Adrenal gland (tissue), 12 donors: ENCODE results near the gene C5orf15. TPM values are rescaled to one million over a fixed set of nuclear protein-coding genes. Genes with fewer than 3 reads are reported as not detected.
A peak's percentile ranks its signal among the peaks of the same experiment; 100 is the strongest.

Experiments used
- DNase-seq, 7 donors: peaks; one replicate each; pipeline ENCODE4 v3.0.0-alpha.2; 2019 to 2020
- H3K27ac ChIP-seq, 5 donors: fragments of 200-600 bp; sonication (generic) in 4 of 5; 1 replicate in 3 of 5; 2 replicates in 2 of 5; pipeline versions ENCODE4 v1.5.1 to v1.8.0; 2016 to 2020; ENCODE audit warnings: mild to moderate bottlenecking in 1 of 5
- H3K27me3 ChIP-seq: fragments of 200-600 bp; 2 replicates; pipeline ENCODE4 v1.8.0; 2021
- H3K36me3 ChIP-seq, 2 donors: fragments of 200-600 bp; replicated peaks in 1 of 2; 1 replicate in 1 of 2; 2 replicates in 1 of 2; pipeline versions ENCODE4 v1.5.1 to v1.8.0; 2018 to 2022
- H3K4me1 ChIP-seq, 2 donors: fragments of 200-600 bp; replicated peaks in 1 of 2; 1 replicate in 1 of 2; 2 replicates in 1 of 2; pipeline versions ENCODE4 v1.5.1 to v1.8.0; 2018 to 2021
- H3K4me3 ChIP-seq, 4 donors: fragments of 200-600 bp; sonication (generic) in 3 of 4; one replicate each; pipeline ENCODE4 v1.5.1; 2016 to 2018
- H3K9me3 ChIP-seq, 3 donors: fragments of 200-600 bp; sonication (generic) in 1 of 3; replicated peaks in 1 of 3; 1 replicate in 2 of 3; 2 replicates in 1 of 3; pipeline versions ENCODE4 v1.5.1 to v1.8.0; 2016 to 2021
- POLR2A ChIP-seq, 2 donors: fragments of 450-650 bp; IDR thresholded peaks; one replicate each; pipeline ENCODE4 v1.6.1; 2017; ENCODE audit warnings: antibody characterized with exemption in 2 of 2, mild to moderate bottlenecking in 2 of 2, moderate library complexity in 1 of 2
- WGBS, 4 donors: extraction: QIAGEN DNeasy Blood & Tissue Kit in 2 of 4; methylation state at CpG; one replicate each; pipeline versions ENCODE4 v1.1.5 to v1.1.7; 2013 to 2017; 5-methylcytosine and 5-hydroxymethylcytosine counted together
- intact Hi-C, 2 donors: fragments of 100-400 bp; cut with DNase I; formaldehyde crosslinking; loops; one replicate each; pipeline versions ENCODE4 v1.14.1 to v1.15.0; 2022 to 2023
- polyA plus RNA-seq, 3 donors: library from polyadenylated mRNA; stranded (reverse); fragments of 200-250 nt in 2 of 3; fragments of 350-450 nt in 1 of 3; fragmentation: Illumina TruSeq in 1 of 3; extraction: RNeasy Lipid Tissue Mini Kit (QIAGEN cat#74804) in 1 of 3; gene quantifications; one replicate each; pipeline ENCODE4 v1.2.3, GENCODE V29; 2013 to 2014
- total RNA-seq, 9 donors: library from RNA; depleted of rRNA in 4 of 9; stranded (reverse); fragments of >200 nt in 4 of 9; fragments of 120-200 nt in 1 of 9; fragmentation: NEBNext Ultra II Directional in 1 of 9; extraction: Animal tissue kit (Norgen Biotek cat#: 25700) in 1 of 9; gene quantifications; one replicate each; pipeline versions ENCODE4 v1.1.0 to v1.2.4, GENCODE V29; 2013 to 2023
- TF ChIP-seq, protein P1 (sequence below), 6 experiments: fragments of 450-650 bp in 4 of 6; fragments of 200-600 bp in 2 of 6; sonication (generic) in 1 of 6; IDR thresholded peaks; 1 replicate in 5 of 6; 2 replicates in 1 of 6; pipeline versions ENCODE4 v1.5.1 to v1.8.0; 2016 to 2021; ENCODE audit warnings: antibody characterized with exemption in 6 of 6, mild to moderate bottlenecking in 2 of 6, moderate library complexity in 1 of 6
- donor health status: healthy with polysubstance abuse.
- donor health status: Bipolar disorder and iron deficiency.
- donor health status: DM: yes; HTN: yes; CAD: no.
- donor health status: DM: no; HTN: no; CAD: no.
- donor health status: DM: no; HTN: no; CAD: no.
- donor health status: DM: yes; HTN: yes; CAD: no.

Gene C5orf15
- total and polyA plus RNA-seq, 12 donors, result 16.7 to 90.1 (median 53.7) TPM

DNA sequence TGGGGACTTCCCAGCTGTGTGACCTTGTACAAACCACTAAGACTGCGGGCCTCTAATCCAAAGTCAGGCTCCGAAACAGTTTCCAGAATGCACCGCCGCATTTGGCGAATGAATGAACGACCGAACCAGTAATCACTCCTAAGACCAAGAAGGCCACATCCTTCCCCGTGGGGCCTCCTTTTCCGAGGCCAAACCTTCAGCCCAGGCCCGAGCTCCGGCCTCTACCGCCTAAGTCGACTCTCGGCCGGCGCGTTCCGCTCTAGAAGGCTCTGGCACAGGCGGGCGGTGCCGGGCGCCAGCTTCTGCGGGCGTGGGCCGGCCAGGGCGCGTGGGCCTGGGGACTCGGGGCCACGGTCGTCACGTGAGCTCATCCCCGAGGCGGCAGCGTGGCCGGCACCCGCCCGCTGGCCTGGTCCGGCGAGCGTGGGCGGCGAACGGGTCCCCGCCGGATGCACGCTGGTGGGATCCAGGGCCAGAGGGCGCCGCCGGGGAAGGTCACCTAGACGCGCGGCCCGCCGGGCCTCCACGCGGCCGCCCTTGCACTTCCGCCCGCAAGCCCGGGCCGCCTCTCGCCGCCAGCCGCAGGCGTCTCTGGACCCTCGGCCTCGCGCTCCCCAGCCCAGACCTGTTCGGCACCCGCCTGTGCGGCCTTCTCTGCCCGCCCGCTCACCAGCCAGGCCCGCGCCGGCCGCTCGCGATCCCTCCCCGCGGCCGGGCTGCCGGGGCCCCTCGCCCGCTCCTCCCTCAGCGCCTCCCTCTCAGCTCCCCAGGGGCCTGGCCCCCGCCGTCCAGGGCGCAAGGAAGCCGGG, 35.6 kb upstream of the C5orf15 start:
- TF ChIP-seq, protein P1, sequence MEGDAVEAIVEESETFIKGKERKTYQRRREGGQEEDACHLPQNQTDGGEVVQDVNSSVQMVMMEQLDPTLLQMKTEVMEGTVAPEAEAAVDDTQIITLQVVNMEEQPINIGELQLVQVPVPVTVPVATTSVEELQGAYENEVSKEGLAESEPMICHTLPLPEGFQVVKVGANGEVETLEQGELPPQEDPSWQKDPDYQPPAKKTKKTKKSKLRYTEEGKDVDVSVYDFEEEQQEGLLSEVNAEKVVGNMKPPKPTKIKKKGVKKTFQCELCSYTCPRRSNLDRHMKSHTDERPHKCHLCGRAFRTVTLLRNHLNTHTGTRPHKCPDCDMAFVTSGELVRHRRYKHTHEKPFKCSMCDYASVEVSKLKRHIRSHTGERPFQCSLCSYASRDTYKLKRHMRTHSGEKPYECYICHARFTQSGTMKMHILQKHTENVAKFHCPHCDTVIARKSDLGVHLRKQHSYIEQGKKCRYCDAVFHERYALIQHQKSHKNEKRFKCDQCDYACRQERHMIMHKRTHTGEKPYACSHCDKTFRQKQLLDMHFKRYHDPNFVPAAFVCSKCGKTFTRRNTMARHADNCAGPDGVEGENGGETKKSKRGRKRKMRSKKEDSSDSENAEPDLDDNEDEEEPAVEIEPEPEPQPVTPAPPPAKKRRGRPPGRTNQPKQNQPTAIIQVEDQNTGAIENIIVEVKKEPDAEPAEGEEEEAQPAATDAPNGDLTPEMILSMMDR (IDR thresholded peaks at IDR 0.05), result peak in 1 of 6 experiments; percentile 10
- TF ChIP-seq POLR2A (IDR thresholded peaks at IDR 0.05), result peak in 1 of 2 donors; percentile 12
- DNase-seq, result peak; percentile 54 to 77 (median 67)
- Histone ChIP-seq H3K4me1 (peaks cover 17 to 46% of the 10 kb centered on the region in 2 donors), H3K36me3 (peaks cover 0 to 7% of the 10 kb centered on the region in 2 donors), H3K9me3 (no peaks in the 10 kb centered on the region), H3K4me3 (peak overlapping the region in 3 of 4 donors; percentile 46 to 100 (median 46)), H3K27ac (peak overlapping the region; percentile 97 to 100 (median 99)), H3K27me3 (no peaks in the 10 kb centered on the region)
- intact Hi-C loops, result no loop called here
- WGBS, 4 donors, result 0 to 4% (median 1%) methylated on average over 10 to 90 of the region's 90 CpGs

DNA sequence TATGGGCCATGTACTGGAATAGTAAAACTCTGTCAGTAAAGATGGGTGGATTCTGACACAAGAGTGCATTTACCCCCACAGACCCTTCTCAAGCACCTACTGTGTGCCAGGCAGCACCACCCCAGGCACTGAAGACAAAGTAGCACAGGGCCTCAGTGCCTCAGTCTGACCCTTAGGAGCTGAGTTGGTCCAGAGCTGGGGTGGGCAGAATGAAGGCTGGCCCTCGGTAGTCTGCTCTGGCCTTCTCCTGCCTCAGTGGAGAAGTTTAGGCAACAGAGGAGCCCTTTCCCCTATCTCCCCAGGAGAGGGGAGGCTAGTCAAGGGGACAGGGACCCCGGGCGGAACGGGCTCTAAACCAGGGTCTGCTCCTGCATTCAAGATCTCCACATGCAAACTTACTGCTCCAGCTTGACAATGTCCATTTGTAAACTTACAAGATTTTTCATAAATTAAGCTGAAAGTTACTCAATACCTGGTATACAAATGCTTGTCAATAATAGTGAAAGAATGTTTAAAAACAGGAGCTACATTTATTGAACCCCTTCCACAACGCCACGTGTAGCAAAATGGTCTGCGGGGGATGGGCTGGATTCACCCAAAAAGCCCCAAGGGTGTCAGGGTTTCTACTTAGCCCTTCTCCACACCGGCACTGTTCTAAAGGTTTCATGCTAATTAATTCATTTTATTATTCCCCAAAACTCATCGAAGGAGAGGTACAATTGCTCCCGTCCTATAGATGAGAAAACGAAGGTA, 34.8 kb upstream of the C5orf15 start:
- intact Hi-C loops, result no loop called here
- Histone ChIP-seq H3K9me3 (no peaks in the 10 kb centered on the region), H3K27ac (peak overlapping the region in 4 of 5 donors; percentile 97 to 100 (median 99)), H3K4me3 (peak overlapping the region in 2 of 4 donors; percentile 46 to 100), H3K4me1 (peaks cover 17 to 53% of the 10 kb centered on the region in 2 donors), H3K36me3 (peaks cover 0 to 7% of the 10 kb centered on the region in 2 donors), H3K27me3 (no peaks in the 10 kb centered on the region)
- DNase-seq, result no peak
- TF ChIP-seq, protein P1 (IDR thresholded peaks at IDR 0.05), result no peak
- TF ChIP-seq POLR2A (IDR thresholded peaks at IDR 0.05), result no peak
- WGBS, 4 donors, result 14 to 24% (median 18%) methylated on average over 9 to 11 of the region's 11 CpGs

DNA sequence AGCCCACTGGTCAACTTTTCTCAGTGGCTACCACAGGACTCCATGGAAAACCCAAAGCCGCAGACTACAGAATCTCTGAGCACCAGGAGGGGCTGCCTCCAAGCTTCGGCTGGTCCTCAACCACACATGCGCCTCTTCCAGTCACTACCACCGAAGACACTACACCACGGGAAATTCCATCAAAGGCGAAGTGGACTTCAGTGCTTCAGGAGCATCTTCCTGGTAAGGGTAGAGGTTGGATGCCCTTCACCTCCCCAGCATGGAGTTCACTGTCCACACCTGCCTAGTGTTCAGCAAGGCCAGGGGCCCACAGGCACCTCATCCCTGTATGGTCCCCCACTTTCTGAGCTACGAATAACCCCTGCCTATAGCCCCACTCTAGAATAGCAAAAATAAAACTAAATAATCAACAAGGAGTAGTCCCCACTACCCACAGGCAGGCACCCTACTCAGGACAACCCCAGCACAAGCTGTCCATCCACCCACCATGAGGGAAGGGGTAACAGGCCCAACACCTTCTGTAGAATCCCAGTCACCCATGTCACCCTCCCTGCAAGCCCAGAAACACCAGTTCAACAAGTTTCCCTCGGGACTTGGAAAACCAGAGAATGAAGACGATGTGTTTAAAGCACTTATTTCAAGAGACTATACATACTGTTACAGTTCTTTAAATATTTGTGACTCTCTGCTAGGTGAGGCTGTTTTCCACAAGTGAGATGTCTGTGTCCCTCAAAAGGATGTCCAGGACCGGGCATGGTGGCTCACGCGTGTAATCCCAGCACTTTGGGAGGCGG, 33.7 kb upstream of the C5orf15 start:
- intact Hi-C loops, result no loop called here
- Histone ChIP-seq H3K9me3 (no peaks in the 10 kb centered on the region), H3K4me1 (peaks cover 17 to 53% of the 10 kb centered on the region in 2 donors), H3K4me3 (no peak overlapping the region), H3K36me3 (peaks cover 0 to 7% of the 10 kb centered on the region in 2 donors), H3K27me3 (no peaks in the 10 kb centered on the region), H3K27ac (peak overlapping the region in 1 of 5 donors; percentile 99)
- DNase-seq, result peak in 1 of 7 donors; percentile 9
- whole genome bisulfite sequencing, 4 donors, result 90 to 94% (median 93%) methylated on average over 10 to 13 of the region's 13 CpGs
- TF ChIP-seq, protein P1 (IDR thresholded peaks at IDR 0.05), result no peak
- no peak for TF ChIP-seq POLR2A (IDR thresholded peaks at IDR 0.05)
